NCI-H1417 (cell line): ENCODE data around the gene PLS1.
"Not testable (repeated sequence)": the region's sequence is repeated elsewhere in the genome, so short reads cannot be mapped to it uniquely, and the experiment has no call there.

Experiments used
- DNase-seq, 3 experiments: peaks; one replicate each; lab custom pipeline; 2025; lab: John Stamatoyannopoulos, UW

The PLS1 gene

GRCh38 chr3:142694225-142694624, 98.0 kb downstream of the PLS1 start:
- no peak for DNase-seq

- DNase-seq: peak; percentile 5 to 79 (median 76)
Measured at GRCh38 chr3:142705198-142705597, 109.0 kb downstream of the PLS1 start.

- DNase-seq: no peak
Measured at GRCh38 chr3:142706321-142707127, 110.3 kb downstream of the PLS1 start.

GRCh38 chr3:142709207-142709606, 113.0 kb downstream of the PLS1 start:
- no peak for DNase-seq

GRCh38 chr3:142714882-142715281, 118.7 kb downstream of the PLS1 start:
- DNase-seq: not testable (repeated sequence)

GRCh38 chr3:142716102-142716501, 119.9 kb downstream of the PLS1 start:
- no peak for DNase-seq

GRCh38 chr3:142723665-142723967, 127.4 kb downstream of the PLS1 start:
- DNase-seq: no peak

GRCh38 chr3:142723968-142724681, 127.9 kb downstream of the PLS1 start, which contains the start of gene TRPC1:
TRPC1 (plus strand) TSS chr3:142724034; CDS start chr3:142724560, 526 bp downstream.
- DNase-seq: peak; percentile 64 to 94 (median 89)

GRCh38 chr3:142724682-142725356, 128.6 kb downstream of the PLS1 start:
- peak; percentile 40 to 86 (median 86) for DNase-seq

GRCh38 chr3:142725357-142725739, 129.2 kb downstream of the PLS1 start:
- DNase-seq: no peak

GRCh38 chr3:142726017-142726416, 129.8 kb downstream of the PLS1 start:
- no peak for DNase-seq

- no peak for DNase-seq
Measured at GRCh38 chr3:142732066-142732465, 135.9 kb downstream of the PLS1 start.

- DNase-seq: no peak
Measured at GRCh38 chr3:142734834-142735233, 138.6 kb downstream of the PLS1 start.

GRCh38 chr3:142735462-142735861, 139.3 kb downstream of the PLS1 start:
- peak in 2 of 3 experiments; percentile 23 to 62 for DNase-seq

GRCh38 chr3:142738396-142738795, 142.2 kb downstream of the PLS1 start:
- no peak for DNase-seq

- no peak for DNase-seq
Measured at GRCh38 chr3:142746646-142747045, 150.5 kb downstream of the PLS1 start.

GRCh38 chr3:142750531-142750930, 154.3 kb downstream of the PLS1 start:
- not testable (repeated sequence) for DNase-seq

GRCh38 chr3:142752605-142753004, 156.4 kb downstream of the PLS1 start:
- not testable (repeated sequence) for DNase-seq

GRCh38 chr3:142754494-142754893, 158.3 kb downstream of the PLS1 start:
- no peak for DNase-seq
